GM21390 (cell line): ENCODE data around the gene CHRNA7.
A peak's percentile ranks its signal among the peaks of the same experiment; 100 is the strongest.

Experiments used
- ATAC-seq: cut with Tn5 transposase; IDR thresholded peaks from one replicate; pipeline ENCODE4 v1.9.1; 2021; ENCODE audit not compliant: unreplicated experiment

The CHRNA7 gene

DNA sequence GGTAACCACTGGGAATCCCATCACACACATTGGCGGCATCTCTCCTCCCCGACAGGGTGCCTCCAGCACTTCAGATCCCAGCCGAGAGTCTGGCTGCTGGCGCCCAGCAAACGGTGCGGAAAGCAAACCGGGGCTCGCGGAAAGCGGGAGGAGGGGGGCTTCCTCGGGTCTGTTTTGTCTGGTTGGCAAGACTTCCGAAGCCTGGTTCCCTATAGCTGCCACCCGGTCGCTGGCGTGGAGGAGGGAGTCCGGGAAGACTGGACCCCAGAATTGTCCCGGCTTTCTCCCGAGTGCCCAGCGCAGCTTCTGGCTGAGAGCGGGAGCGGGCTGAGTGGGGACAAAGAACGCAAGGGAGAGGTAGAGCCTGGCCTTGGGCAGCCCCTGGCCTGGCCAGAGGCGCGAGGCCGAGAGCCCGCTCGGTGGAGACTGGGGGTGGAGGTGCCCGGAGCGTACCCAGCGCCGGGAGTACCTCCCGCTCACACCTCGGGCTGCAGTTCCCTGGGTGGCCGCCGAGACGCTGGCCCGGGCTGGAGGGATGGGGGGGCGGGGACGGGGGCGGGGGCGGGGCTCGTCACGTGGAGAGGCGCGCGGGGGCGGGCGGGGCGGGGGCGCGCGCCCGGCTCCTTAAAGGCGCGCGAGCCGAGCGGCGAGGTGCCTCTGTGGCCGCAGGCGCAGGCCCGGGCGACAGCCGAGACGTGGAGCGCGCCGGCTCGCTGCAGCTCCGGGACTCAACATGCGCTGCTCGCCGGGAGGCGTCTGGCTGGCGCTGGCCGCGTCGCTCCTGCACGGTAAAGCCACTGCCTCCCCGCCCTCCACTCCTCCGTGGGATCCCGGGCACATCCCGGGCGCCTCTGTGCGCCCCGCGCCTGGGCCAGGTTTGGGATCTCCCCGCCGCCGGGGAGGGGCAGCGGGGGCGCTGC, at the start of gene CHRNA7:
TSS of gene CHRNA7 (plus strand) at position 654 of the 920 bp plus-strand sequence. CDS start at position 734, 80 bp downstream.
- peak; percentile 63 for ATAC-seq

DNA sequence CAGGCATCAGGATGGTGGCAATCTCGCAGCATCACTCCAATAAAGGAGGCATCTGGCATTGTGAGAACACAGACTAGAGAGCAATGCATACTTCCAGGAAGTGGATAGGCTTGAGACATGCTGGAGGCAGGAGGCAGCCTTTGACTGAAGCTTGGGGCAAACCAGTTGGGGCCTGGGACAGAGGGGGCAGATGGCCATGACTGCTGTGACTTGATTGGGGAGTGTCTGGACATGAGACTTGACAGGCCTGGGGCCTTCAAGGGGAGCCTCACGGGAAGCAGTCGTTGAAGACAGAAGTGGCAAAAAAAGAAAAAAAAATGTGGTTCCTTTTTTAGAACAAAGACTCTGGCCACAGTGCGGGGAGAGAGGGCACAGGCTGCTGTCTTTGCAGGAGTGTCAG, 44.7 kb upstream of the CHRNA7 start:
- ATAC-seq, result no peak

DNA sequence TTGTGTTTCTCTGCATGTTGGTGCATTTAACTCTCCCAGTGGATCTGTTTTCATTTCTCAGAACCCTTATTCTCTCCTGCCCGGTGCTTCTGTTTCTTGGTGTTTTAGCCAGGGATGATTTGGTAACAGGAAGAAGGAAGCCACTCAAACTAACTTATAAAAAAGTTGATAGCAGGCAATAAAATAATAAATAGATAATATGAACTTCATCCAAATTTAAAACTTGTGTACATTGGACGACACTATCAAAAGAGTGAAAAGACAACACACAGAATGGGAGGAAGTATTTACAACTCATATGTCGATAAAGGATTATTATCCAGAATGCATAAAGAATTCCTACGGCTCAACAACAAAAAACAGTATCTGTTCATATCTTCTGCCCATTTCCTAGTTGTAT, 37.3 kb upstream of the CHRNA7 start:
- ATAC-seq, result no peak

DNA sequence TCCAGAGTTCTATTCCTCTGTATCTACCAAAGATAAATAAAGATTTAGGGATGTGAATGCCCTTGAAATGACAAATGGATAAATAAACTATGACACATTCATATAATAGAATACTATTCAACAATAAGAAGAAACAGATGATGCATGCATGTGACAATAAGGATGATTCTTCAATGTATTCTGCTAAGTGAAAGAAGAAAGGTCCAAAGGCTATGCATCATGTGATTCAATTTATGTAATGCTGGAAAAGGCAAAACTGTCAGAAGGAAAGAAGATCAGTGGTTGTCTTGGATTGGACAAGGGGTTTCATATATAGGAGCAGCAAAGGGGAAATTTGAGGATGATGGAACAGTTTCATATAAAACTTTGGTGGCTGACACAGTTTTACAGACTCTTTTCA, 32.6 kb upstream of the CHRNA7 start:
- ATAC-seq, result no peak

DNA sequence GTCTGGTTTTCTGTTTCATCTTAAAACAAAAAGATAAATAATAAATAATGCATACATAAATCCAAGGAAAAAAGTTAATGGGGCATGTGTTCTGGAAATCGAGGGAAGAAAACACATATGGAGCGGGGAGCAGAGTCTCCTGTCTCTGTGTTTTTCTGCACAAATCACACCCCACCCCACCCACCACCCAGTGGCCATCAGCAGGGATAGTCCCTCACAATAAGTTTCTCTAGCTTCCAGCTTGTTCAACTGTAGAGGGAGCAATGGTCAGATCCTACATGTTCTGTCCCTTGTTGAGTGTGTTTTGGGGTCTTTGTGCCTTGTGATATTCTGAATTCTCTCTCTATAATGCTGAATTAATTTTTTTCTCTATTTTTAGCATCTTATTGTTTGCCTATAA, 26.8 kb upstream of the CHRNA7 start:
- ATAC-seq, result no peak

DNA sequence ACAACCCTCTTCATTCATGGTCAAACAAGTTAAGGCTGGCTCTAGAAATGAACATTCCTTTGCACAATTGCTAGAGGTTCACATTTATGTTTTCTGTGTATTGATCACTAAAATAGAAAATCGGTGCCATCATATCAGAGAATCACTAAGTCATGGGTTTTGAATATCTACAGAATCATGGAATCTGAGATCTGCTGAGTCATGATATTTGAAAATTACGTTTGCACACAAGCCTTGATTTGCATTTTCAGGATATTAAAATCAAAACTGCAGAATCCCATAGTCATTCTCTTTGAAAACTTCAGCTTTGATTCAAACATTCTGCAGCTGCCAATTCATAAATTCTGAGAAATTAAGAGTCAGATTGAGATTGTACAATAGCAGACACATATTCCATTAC, 26.1 kb upstream of the CHRNA7 start:
- no peak for ATAC-seq

DNA sequence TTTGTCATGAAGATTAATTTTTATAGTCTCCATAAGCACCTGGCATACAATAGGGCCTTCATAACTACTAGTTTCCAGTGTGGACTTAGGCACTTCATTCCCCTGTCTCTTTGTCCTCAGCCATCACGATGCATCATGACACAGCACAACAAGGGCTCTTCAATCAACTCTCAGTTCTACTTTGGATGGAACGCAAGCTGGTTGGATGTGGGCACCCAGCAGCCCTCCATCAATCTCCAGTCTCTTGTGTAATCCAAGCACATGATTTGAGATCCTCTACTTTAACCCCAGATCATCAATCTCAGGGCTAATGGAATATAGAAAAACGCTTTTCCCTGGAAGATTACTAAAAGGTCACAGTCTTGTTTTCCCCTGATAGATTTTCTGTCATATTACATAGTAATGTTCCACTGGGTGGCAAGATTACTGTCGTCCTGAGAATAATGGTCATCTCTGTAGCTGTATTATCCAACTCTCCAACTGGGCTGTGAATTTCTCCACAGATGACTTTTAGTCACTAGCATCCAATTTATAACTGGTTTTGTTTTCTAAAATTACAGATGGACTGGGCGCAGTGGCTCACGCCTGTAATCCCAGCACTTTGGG, 22.9 kb upstream of the CHRNA7 start:
- ATAC-seq, result no peak

DNA sequence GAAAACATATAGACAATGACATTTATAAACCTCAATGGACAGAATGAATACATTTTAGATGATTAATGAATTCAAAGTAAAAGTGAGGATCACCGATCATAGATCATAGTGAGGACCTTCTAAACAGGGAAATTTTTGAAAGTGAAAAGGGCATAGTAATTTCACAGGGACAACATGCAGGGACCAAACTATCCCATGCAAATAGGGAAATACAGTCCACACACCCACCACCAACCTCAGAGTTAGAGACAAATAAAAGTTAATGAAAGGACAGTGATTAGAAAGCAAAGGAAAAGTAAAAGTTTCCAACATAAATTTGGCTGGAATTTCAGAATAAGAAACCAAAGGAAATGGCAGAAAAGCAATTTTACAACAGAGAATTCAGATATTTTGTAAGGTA, 15.4 kb upstream of the CHRNA7 start:
- ATAC-seq, result no peak

DNA sequence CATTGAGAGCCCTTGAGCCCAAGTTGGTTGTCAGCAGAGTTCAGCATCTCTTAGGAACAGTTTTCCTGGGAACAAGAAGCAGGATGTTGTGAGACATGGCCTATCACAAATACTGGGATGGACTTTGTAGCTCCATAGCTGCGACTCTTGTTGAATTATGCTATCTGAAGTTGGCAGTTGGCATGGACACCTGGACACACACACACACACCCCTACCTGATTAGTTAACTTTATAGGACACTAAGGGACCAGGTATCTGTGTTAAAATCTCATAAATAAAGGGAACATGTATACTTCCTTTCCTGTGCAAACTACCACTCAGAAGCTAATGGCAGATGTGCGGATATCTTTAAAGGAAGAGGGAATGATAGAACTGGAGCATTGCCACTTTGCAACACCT, 10.2 kb upstream of the CHRNA7 start:
- no peak for ATAC-seq

DNA sequence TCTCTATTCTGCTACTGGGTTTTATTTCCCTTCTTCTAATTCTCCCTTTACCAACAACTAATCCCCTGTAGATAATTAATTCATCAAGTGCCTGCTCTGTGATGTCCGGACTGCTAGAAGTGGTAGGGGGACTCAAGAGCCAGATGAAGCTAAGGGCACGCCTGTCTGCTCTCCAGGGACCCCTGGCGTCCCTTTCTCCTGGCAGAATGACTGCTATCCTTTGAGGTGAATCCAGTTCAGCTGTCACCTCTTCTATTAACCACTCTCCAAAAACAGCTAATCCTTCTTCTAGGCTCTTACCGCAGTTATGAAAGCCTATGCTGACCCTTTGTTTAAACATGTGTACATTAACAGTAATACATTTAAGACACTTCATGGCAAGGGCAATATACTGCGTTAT, 1.4 kb upstream of the CHRNA7 start:
- ATAC-seq, result no peak

DNA sequence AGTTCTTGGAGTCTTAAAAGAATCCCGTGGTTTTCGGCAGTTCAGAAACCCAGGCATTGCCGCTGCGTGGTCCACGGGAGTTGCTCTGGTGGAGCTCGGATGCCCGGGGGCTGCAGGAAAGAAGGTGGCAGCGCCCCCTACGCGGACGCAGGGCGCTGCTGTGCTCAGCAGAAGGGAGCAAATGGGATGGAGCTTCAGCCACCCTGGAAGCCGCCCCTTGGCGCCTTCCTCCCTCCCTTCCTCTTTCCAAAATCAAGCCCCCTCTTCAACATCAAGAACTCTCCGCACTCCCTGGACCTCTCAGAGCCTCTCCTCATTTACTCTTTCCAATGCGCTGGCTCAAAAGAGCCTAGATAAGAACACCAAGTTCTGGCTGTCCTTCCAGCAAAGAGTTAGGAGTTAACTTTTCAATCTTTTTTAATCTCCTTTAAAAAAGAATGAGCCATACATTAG, 880 bp upstream of the CHRNA7 start:
- no peak for ATAC-seq

DNA sequence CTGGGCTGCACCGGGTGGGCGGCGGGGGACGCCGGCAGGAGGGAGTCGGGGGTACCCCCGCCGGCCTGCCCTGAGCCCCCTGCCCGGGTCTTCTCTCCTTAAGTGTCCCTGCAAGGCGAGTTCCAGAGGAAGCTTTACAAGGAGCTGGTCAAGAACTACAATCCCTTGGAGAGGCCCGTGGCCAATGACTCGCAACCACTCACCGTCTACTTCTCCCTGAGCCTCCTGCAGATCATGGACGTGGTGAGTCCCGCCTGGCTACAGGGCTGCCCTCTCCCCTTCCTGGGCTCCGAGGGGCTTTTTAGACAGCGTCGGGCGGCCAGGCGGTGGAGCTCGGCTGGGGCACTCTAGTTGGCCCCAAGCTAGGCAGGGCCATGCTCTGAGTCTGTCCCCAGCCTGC, 480 bp downstream of the CHRNA7 start:
- no peak for ATAC-seq

DNA sequence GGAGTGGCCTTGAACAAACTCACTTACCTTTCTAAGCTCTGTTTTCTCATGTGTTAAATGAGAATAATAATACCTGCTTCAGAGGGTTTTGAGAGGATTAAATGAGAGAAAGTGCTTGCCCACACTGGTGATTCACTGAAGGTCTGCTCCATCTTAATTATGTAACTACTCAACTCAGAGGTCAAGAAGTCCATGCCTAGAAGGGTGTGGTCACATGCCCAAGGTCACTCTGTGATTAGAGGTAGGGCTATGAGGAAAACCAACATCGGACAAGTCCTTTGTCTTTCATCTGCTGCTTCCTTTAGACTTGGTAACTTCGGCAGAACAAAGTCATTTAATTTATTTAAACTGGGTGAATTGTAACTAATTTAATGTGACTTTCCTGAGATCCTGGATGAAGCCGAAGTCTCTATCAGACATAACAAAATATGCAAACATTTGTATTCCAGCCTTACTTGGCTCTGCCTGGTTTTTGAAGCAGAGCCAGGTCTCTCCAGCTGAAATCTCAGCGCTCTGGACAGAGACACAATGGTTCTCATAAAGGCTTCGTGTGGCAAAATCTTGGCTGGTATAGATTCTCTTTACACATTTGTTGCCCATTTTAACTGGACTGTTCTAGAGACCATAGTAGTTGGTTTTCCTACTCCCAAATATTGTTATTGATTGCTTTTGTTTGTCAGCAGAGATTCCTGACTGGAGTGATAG, 3.0 kb downstream of the CHRNA7 start:
- no peak for ATAC-seq

DNA sequence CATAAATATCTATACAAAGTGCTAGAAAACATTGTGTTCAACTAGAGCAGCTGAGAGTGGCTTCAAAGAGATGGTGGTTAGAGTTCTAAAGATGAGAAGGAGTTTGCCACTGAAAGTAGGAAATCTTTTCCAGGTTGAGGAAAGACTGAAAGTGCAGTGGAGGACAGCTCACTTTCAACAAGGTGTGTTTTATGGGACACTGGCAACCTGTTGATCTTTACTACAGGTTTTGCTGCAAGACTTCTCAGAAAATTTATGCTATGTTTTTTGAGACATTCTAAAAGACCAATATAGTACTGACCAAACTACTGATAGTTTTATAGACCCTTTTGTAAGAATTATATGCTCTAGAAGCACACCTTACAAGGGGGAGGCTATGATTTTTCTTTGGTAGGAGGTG, 3.8 kb downstream of the CHRNA7 start:
- ATAC-seq, result no peak

DNA sequence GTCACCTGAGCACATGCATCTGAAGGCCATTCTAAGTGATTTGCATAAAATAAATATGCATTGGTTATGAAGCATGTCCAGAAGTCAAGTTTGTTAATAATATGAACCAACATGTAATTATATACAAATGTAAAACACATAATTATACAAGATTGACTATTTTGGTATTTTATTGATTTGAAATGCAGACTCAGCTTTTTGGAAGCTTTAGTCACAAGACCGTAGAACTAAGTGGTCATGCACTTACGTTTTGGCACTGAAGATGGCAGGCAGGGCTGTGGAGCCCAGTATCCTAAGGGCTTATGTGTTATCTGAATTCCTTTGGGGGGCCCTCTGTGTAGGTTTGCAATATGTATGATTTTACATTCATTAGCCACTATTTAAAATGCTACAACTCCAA, 5.0 kb downstream of the CHRNA7 start:
- ATAC-seq, result no peak

DNA sequence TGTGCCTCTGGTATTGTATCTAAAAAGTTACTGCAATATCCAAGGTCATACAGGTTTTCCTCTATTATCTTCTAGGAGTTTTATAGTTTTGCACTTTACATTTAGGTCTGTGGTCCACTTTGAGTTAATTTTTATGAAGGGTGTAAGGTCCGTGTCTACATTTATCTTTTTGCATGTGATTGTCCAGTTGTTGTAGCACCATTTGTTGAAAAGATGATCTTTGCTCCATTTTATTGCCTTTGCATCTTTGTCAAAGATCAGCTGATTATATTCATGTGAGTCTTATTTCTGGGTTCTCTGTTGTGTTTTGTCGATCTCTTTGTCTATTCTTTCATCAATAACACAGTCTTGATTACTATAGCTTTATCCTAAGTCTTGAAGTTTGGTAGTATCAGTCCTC, 6.7 kb downstream of the CHRNA7 start:
- ATAC-seq, result no peak

DNA sequence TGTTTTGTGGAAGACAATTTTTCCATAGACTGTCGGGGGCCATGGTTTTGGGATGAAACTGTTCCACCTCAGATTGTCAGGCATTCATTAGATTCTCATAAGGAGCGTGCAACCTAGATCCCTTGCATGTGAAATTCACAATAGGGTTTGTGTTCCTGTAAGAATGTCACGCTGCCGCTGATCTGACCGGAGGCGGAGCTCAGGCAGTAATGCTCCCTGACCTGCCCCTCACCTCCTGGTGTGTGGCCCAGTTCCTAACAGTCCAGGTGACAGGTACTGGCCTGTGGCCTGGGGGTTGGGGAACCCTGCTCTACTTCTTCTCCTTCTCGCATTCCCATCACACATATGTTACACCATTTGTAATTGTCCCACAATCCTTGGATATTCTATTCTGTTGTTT, 11.0 kb downstream of the CHRNA7 start:
- ATAC-seq, result no peak

DNA sequence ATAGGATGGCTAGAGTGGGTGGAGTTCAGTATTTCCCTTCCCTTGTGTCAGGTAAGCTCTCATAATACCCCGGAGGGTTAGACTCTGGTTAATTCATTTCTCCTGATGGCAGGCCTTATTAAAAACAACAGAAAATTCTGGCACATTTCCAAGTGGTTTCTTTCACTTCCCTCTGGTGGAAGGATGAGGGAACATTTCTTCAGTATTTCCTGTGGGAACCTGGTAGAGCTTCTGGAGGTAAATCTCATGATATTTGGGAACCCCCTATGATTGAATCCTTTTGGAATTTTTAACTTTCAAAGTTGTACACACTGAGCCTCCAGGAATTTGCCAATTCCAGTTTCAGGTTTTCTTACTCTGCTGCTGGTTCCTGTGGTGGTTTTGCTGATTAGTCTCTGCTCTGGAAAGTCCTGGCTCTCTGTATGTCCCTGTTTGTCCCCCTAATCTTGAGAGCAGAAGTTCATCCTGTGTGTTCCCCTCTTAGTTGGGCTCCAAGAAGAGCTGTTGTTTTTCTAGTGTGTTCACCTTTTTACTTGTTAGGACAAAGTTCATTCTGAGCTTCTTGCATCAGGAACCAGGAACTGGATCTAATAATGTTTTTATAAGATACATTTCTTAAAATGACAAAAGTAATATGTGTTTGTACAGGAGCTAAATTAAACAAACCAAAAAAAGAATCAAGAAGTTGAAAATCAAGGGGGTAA, 12.1 kb downstream of the CHRNA7 start:
- no peak for ATAC-seq

DNA sequence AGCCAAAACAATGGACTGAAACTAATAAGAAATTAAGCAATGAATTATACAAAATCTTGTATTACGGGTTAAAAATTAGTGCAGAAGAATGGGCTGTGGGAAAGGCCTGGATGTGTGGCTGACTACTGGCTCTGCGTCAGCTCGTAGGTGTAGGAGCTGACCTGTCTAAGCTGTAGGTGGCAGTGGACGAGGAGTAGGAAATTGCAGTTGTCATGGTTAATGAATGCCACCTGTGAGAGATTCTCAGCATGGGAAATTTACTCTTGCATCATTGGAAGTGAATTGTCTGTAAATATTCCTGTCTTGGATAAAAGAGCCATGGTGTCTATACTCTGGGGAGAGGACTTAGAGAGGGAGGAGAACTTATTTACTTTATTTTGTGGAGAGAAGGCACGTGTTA, 23.4 kb downstream of the CHRNA7 start:
- ATAC-seq, result no peak

DNA sequence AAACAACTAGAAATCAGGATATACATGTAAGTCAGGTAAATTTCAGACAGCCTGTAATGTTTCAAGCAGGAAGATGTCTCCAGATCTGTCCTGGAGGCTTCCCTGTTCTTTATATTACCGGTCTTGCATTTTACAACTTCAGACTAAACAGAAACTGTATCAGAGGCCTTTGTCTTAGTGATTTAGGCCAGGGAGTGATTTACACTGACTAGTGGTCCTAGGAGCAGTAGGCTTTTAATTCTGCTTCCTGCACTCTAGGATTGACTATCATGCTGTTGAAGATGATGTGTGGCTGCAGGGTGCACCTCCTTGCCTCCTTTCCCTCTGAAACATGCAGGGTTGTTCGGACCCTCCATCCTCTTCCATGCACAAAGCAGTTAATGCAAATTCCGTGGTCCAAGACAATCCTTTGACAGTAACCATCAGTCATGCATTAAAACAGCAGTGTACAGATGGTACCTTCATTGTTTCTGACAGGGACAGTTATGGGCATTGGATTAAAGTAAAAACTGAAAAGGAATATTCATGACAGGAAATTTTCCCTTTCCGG, 27.6 kb downstream of the CHRNA7 start:
- ATAC-seq, result no peak

DNA sequence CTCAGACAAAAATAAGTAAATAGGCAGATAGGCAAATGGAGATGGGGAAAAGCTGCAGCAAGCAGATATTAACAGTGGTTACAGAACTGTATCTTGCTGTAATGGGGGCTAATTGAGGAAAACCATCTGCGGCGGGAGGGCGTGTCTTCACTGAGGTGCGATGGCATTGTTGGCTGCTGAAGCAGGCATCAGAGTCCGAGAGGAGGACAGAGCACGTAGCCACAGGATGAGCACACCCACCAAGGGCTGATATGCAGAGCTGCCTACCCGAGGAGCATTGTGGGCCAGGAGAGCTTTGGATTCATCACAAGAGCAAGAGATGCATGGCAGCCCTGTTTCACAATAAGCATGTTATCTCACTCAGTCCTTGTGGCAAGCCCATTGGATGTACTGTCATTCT, 30.4 kb downstream of the CHRNA7 start:
- no peak for ATAC-seq
